HEK293T (cell line): Measurements from ENCODE around the gene AQP10.

Experiments
- CTCF ChIA-PET: fragments of 350-600 bp; formaldehyde crosslinking; extraction: SDS; loops from one replicate; lab custom pipeline; 2021; ENCODE audit warnings: antibody characterized with exemption, inconsistent platforms; lab: Yijun Ruan, JAX
- POLR2A ChIA-PET: fragments of 350-600 bp; formaldehyde crosslinking; extraction: SDS; loops from one replicate; lab custom pipeline; 2020; ENCODE audit warnings: antibody characterized with exemption, inconsistent platforms; lab: Yijun Ruan, JAX
- DNase-seq: peaks from one replicate; pipeline ENCODE4 v3.0.0; 2012; ENCODE audit warnings: mixed read lengths; ENCODE audit errors: extremely low spot score
- ARNT ChIP-seq: fragments of 450-650 bp; IDR thresholded peaks from 2 replicates; pipeline ENCODE4 v1.6.1; 2017; ENCODE audit warnings: mild to moderate bottlenecking
- BHLHE40 ChIP-seq: fragments of 450-650 bp; IDR thresholded peaks from 2 replicates; pipeline ENCODE4 v1.6.1; 2016; ENCODE audit warnings: mild to moderate bottlenecking, moderate library complexity, borderline replicate concordance
- CTBP1 ChIP-seq: fragments of 450-650 bp; IDR thresholded peaks from 2 replicates; pipeline ENCODE4 v1.6.1; 2016; ENCODE audit warnings: borderline replicate concordance
- ELF4 ChIP-seq: fragments of 450-650 bp; IDR thresholded peaks from 2 replicates; pipeline ENCODE4 v1.6.1; 2017; ENCODE audit warnings: antibody characterized with exemption
- FOXA1 ChIP-seq: fragments of 450-650 bp; IDR thresholded peaks from 2 replicates; pipeline ENCODE4 v1.6.1; 2016; ENCODE audit warnings: mild to moderate bottlenecking
- FOXK2 ChIP-seq: fragments of 450-650 bp; IDR thresholded peaks from 2 replicates; pipeline ENCODE4 v1.6.1; 2016; ENCODE audit warnings: mild to moderate bottlenecking
- FOXM1 ChIP-seq: fragments of 450-650 bp; IDR thresholded peaks from 2 replicates; pipeline ENCODE4 v1.6.1; 2017; ENCODE audit warnings: mild to moderate bottlenecking, borderline replicate concordance
- HDGF ChIP-seq: fragments of 450-650 bp; IDR thresholded peaks from 2 replicates; pipeline ENCODE4 v1.6.1; 2017; ENCODE audit warnings: antibody characterized with exemption, borderline replicate concordance
- L3MBTL2 ChIP-seq: fragments of 450-650 bp; conservative IDR thresholded peaks from 2 replicates; pipeline ENCODE4 v1.6.1; 2016; ENCODE audit warnings: mild to moderate bottlenecking
- LEF1 ChIP-seq: fragments of 450-650 bp; IDR thresholded peaks from 2 replicates; pipeline ENCODE4 v1.6.1; 2017; ENCODE audit warnings: mild to moderate bottlenecking, borderline replicate concordance
- NFRKB ChIP-seq: fragments of 450-650 bp; IDR thresholded peaks from 2 replicates; pipeline ENCODE4 v1.6.1; 2016; ENCODE audit warnings: mild to moderate bottlenecking, moderate library complexity
- SP1 ChIP-seq: fragments of 450-650 bp; IDR thresholded peaks from 2 replicates; pipeline ENCODE4 v1.6.1; 2017
- SUZ12 ChIP-seq: fragments of 450-650 bp; IDR thresholded peaks from 2 replicates; pipeline ENCODE4 v1.6.1; 2016; ENCODE audit warnings: mild to moderate bottlenecking
- TARDBP ChIP-seq: fragments of 450-650 bp; IDR thresholded peaks from 2 replicates; pipeline ENCODE4 v1.6.1; 2016
- ZNF384 ChIP-seq: fragments of 450-650 bp; IDR thresholded peaks from 2 replicates; pipeline ENCODE4 v1.6.1; 2016
- TF ChIP-seq, protein P1 (sequence below): fragments of 450-650 bp; IDR thresholded peaks from 2 replicates; pipeline ENCODE4 v1.6.1; 2016

The AQP10 gene

DNA sequence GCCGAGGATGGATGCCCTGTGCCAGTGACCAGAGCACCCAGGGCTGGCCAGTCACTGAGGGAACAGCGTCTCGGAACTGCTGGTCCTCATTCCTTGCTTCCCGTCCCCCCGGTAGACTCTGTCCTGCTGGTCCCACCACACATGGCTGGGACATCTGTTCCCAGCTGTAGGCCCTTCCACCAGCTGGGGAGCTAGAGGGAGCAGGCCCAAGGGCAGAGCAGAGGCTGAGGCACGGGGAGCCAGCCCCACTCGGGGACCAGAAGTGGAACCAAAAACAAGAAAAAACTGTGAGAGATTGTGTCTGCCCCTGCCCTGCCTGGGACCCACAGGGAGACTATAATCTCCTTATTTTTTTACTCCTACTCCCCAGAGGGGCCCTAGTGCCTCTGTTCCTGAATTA, 28.2 kb downstream of the AQP10 start:
- ChIA-PET POLR2A (no interaction called here), CTCF (interaction anchor here (3.2 kb wide), 1 partner anchor 14 kb away, joined by 19 read pairs; no protein-coding TSS in a partner anchor)
- TF ChIP-seq FOXM1, result no peak
- no peak for TF ChIP-seq SUZ12
- TF ChIP-seq TARDBP, result no peak
- TF ChIP-seq ELF4, result no peak
- TF ChIP-seq L3MBTL2, result no peak
- no peak for TF ChIP-seq ARNT
- TF ChIP-seq, protein P1, sequence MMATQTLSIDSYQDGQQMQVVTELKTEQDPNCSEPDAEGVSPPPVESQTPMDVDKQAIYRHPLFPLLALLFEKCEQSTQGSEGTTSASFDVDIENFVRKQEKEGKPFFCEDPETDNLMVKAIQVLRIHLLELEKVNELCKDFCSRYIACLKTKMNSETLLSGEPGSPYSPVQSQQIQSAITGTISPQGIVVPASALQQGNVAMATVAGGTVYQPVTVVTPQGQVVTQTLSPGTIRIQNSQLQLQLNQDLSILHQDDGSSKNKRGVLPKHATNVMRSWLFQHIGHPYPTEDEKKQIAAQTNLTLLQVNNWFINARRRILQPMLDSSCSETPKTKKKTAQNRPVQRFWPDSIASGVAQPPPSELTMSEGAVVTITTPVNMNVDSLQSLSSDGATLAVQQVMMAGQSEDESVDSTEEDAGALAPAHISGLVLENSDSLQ, result no peak
- no peak for TF ChIP-seq NFRKB
- TF ChIP-seq ZNF384, result no peak
- TF ChIP-seq FOXA1, result no peak
- no peak for TF ChIP-seq FOXK2
- TF ChIP-seq HDGF, result no peak
- no peak for TF ChIP-seq BHLHE40
- no peak for TF ChIP-seq CTBP1
- TF ChIP-seq LEF1, result no peak
- no peak for TF ChIP-seq SP1
- DNase-seq, result no peak

DNA sequence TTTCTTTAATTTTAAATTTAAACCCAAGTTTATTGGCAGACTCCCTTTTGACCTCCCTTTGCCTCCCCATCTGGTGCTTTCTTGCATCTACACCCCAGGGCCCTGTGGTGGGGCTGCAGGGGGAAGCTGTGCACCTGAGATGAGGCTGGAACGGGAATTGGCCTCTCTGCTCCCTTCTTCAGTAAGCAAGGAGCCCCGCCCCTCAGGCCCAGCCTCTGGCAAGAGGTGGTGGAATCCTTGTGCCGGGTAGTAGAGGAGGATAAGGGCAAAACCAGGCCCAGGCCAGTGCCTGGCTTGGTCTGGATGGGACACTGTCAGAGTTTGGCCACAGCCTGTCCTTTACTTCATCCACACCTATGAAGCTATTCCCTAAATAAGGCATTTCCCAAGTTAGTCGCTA, 29.5 kb downstream of the AQP10 start:
- CTCF ChIA-PET, result interaction anchor here (1.1 to 3.2 kb wide), 2 partner anchors 15 to 24 kb away, joined by 4 to 19 read pairs; no protein-coding TSS in a partner anchor
- no peak for TF ChIP-seq FOXK2
- no peak for TF ChIP-seq SUZ12
- no peak for TF ChIP-seq BHLHE40
- TF ChIP-seq ZNF384, result no peak
- no peak for TF ChIP-seq CTBP1
- TF ChIP-seq HDGF, result no peak
- TF ChIP-seq FOXM1, result no peak
- TF ChIP-seq NFRKB, result no peak
- no peak for TF ChIP-seq SP1
- no peak for TF ChIP-seq ELF4
- TF ChIP-seq FOXA1, result no peak
- no peak for TF ChIP-seq L3MBTL2
- no peak for TF ChIP-seq ARNT
- TF ChIP-seq TARDBP, result no peak
- TF ChIP-seq, protein P1, result no peak
- no peak for TF ChIP-seq LEF1
- POLR2A ChIA-PET, result no interaction called here
- no peak for DNase-seq

DNA sequence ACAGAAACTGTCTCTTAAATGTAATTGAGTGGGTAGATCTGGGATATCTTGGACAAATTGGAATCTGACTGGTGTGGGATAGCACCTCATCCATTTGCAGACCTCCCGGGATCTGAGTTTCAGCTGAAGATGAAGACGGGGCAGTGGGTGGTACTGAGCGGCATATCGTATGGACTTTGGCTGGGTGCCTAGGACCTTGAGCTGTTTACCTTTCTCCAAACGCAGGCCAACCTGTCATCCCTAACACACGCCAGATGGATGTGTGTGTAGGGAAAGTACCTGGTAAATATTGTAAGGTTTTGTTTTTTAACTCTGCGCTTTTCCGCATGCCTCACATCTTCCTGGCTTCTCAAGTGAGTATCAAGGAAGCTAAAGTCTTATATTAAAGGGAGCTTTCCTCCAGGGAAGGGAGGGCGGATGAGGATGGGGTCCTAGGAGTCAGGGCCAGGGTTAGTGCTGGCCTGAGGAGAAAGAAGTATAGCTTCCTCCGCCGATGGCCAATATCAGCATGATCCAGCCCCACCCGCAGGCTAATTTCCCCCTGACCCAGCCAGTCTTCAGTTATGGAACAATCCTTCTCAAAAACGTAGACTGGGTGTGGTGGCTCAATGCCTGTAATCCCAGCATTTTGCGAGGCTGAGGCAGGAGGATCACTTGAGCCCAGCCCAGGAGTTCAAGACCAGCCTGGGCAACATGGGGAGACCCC, 30.6 kb downstream of the AQP10 start:
- TF ChIP-seq ELF4 (no peak), NFRKB (no peak), CTBP1 (no peak), HDGF (no peak), L3MBTL2 (no peak), BHLHE40 (no peak), ARNT (no peak), LEF1 (no peak), SUZ12 (no peak), FOXA1 (no peak), FOXK2 (no peak)
- TF ChIP-seq, protein P1, result no peak
- no peak for DNase-seq
- ChIA-PET POLR2A (no interaction called here), CTCF (interaction anchor here (0.6 kb wide), 1 partner anchor 312 kb away, joined by 3 read pairs; no protein-coding TSS in a partner anchor)

- CTCF ChIA-PET, result interaction anchor here (0.6 to 1.6 kb wide), 3 partner anchors 8 to 311 kb away, joined by 3 to 6 read pairs (median 3); no protein-coding TSS in a partner anchor
- POLR2A ChIA-PET, result no interaction called here
- DNase-seq, result no peak
- no peak for TF ChIP-seq HDGF
- no peak for TF ChIP-seq L3MBTL2
- no peak for TF ChIP-seq FOXA1
- TF ChIP-seq ZNF384, result no peak
- no peak for TF ChIP-seq FOXM1
- TF ChIP-seq NFRKB, result no peak
- no peak for TF ChIP-seq ELF4
- no peak for TF ChIP-seq ARNT
- no peak for TF ChIP-seq LEF1
- no peak for TF ChIP-seq SP1
- TF ChIP-seq SUZ12, result no peak
- no peak for TF ChIP-seq CTBP1
- no peak for TF ChIP-seq FOXK2
- TF ChIP-seq TARDBP, result no peak
- TF ChIP-seq, protein P1, result no peak
Observed at GRCh38 chr1:154352245-154352580, 31.3 kb downstream of the AQP10 start.
